ENCODE data around the gene CCDC13. TPM values are rescaled to one million over a fixed set of nuclear protein-coding genes. Genes with fewer than 3 reads are reported as not detected.

CCDC13 gene
- total and polyA plus RNA-seq, 10 of the 15 experiments (the other 5 are each of a cell fraction or from before 2014, with no cell fraction given): 0.13 to 0.81 (median 0.30) TPM; not detected in 4

DNA sequence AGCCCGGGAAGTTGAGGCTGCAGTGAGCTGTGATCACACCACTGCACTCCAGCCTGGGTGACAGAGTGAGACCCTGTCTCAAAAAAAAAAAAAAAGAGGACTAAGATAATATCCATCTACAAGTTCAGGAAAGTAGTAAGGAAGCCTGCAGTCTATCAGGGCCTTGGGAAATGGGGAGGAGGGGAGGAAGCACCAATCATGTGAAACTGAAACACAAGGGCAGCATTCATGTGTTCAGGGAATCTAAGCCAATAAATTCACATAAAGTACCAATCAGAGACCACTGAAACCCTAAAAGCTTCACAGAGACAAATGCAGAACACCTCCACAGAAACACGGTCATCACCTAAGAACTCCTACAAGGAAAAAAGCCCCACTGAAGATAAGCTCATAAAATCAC lies 47.6 kb downstream of the CCDC13 start (continued):
- TF ChIP-seq SMAD1 (IDR thresholded peaks at IDR 0.05; ENCODE audit: low read depth, partially characterized antibody) (no peak), MYC (IDR thresholded peaks at IDR 0.05; ENCODE audit: insufficient read depth, insufficient read length, insufficient replicate concordance, low read length, severe bottlenecking) (no peak), TCF3 (IDR thresholded peaks at IDR 0.05; ENCODE audit: borderline replicate concordance, insufficient read depth, low read depth, low read length) (no peak), ZSCAN29 (IDR thresholded peaks at IDR 0.05) (no peak), NFYA (IDR thresholded peaks at IDR 0.05; ENCODE audit: borderline replicate concordance, low read depth, low read length) (no peak), ASH2L (IDR thresholded peaks at IDR 0.05; ENCODE audit: borderline replicate concordance, low read depth) (no peak), RFX5 (IDR thresholded peaks at IDR 0.05; ENCODE audit: low read depth, low read length) (no peak), HCFC1 (IDR thresholded peaks at IDR 0.05; ENCODE audit: low read length) (no peak)
- TF ChIP-seq, protein P1, sequence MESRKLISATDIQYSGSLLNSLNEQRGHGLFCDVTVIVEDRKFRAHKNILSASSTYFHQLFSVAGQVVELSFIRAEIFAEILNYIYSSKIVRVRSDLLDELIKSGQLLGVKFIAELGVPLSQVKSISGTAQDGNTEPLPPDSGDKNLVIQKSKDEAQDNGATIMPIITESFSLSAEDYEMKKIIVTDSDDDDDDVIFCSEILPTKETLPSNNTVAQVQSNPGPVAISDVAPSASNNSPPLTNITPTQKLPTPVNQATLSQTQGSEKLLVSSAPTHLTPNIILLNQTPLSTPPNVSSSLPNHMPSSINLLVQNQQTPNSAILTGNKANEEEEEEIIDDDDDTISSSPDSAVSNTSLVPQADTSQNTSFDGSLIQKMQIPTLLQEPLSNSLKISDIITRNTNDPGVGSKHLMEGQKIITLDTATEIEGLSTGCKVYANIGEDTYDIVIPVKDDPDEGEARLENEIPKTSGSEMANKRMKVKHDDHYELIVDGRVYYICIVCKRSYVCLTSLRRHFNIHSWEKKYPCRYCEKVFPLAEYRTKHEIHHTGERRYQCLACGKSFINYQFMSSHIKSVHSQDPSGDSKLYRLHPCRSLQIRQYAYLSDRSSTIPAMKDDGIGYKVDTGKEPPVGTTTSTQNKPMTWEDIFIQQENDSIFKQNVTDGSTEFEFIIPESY (IDR thresholded peaks at IDR 0.05): no peak

DNA sequence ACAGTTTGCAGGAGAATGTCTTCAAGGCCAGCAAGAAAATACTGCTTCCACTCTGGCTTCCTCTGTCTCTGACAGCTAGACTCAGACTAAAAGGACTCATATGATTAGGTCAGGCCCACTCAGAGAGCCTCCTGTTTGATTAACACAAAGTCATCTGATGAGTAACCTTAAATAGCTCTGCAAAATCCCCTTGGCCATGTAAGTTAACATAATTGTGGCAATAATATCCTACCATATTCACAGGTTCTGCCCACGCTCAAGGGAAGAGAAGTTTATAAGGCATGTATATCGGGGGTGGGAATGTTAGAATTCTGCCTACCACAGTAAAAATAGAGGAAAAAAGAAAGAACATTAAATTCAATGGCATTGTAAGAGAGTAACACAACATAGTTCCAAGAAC lies 49.8 kb downstream of the CCDC13 start:
- POLR2A ChIA-PET: interaction anchor here (0.7 kb wide), 1 partner anchor 1083 kb away, joined by 5 read pairs; no protein-coding TSS in a partner anchor
- intact Hi-C loops (cut with micrococcal nuclease; ENCODE audit: unreplicated experiment): no loop called here

More for the DNA sequence above, 49.8 kb downstream of the CCDC13 start:
- WGBS (ENCODE audit: insufficient coverage, insufficient replicate concordance, low lambda C conversion rate, missing lambda C conversion rate): 5% methylated on average over 2 of the region's 2 CpGs
- RAD21 ChIA-PET (ENCODE audit: unreplicated experiment): no interaction called here
- Histone ChIP-seq H2AFZ (ENCODE audit: control insufficient read depth, low read depth, low read length) (no peak overlapping the region), H3K9me3 (replicated peaks; ENCODE audit: control insufficient read depth, insufficient read depth, low read length) (no peaks in the 10 kb centered on the region), H4K20me1 (ENCODE audit: control insufficient read depth, insufficient read depth) (no peaks in the 10 kb centered on the region), H3K4me1 (ENCODE audit: control insufficient read depth, insufficient read depth, low read length) (no peaks in the 10 kb centered on the region), H3K4me3 (no peak overlapping the region), H3K36me3 (ENCODE audit: control insufficient read depth in 2 of 2, insufficient read depth in 2 of 2, low read length in 1 of 2) (no peaks in the 10 kb centered on the region), H3K79me2 (ENCODE audit: control insufficient read depth, insufficient read depth, low read length) (no peaks in the 10 kb centered on the region), H3K27me3 (replicated peaks in 1 of 2; ENCODE audit: control insufficient read depth in 2 of 2, insufficient read depth in 2 of 2, low read length in 1 of 2) (no peaks in the 10 kb centered on the region), H3K9ac (ENCODE audit: control insufficient read depth, insufficient read depth, low read length) (no peak overlapping the region), H3K27ac (ENCODE audit: control insufficient read depth, insufficient read depth) (no peak overlapping the region), H3K4me2 (ENCODE audit: control insufficient read depth, insufficient read depth) (no peak overlapping the region)
- CTCF ChIA-PET: interaction anchor here (2.0 kb wide), 1 partner anchor 21 kb away, joined by 9 read pairs; no protein-coding TSS in a partner anchor
- TF ChIP-seq, protein P2, sequence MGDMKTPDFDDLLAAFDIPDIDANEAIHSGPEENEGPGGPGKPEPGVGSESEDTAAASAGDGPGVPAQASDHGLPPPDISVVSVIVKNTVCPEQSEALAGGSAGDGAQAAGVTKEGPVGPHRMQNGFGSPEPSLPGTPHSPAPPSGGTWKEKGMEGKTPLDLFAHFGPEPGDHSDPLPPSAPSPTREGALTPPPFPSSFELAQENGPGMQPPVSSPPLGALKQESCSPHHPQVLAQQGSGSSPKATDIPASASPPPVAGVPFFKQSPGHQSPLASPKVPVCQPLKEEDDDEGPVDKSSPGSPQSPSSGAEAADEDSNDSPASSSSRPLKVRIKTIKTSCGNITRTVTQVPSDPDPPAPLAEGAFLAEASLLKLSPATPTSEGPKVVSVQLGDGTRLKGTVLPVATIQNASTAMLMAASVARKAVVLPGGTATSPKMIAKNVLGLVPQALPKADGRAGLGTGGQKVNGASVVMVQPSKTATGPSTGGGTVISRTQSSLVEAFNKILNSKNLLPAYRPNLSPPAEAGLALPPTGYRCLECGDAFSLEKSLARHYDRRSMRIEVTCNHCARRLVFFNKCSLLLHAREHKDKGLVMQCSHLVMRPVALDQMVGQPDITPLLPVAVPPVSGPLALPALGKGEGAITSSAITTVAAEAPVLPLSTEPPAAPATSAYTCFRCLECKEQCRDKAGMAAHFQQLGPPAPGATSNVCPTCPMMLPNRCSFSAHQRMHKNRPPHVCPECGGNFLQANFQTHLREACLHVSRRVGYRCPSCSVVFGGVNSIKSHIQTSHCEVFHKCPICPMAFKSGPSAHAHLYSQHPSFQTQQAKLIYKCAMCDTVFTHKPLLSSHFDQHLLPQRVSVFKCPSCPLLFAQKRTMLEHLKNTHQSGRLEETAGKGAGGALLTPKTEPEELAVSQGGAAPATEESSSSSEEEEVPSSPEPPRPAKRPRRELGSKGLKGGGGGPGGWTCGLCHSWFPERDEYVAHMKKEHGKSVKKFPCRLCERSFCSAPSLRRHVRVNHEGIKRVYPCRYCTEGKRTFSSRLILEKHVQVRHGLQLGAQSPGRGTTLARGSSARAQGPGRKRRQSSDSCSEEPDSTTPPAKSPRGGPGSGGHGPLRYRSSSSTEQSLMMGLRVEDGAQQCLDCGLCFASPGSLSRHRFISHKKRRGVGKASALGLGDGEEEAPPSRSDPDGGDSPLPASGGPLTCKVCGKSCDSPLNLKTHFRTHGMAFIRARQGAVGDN (IDR thresholded peaks at IDR 0.05): no peak
- no peak for TF ChIP-seq EGR1 (IDR thresholded peaks at IDR 0.05; ENCODE audit: borderline replicate concordance in 1 of 2, low read depth in 2 of 2, low read length in 2 of 2)
- no peak for TF ChIP-seq BACH1 (IDR thresholded peaks at IDR 0.05; ENCODE audit: borderline replicate concordance)
- no peak for TF ChIP-seq NFYA (IDR thresholded peaks at IDR 0.05; ENCODE audit: borderline replicate concordance, low read depth, low read length)
- ATAC-seq (no peak), DNase-seq (ENCODE audit: low read depth, low spot score) (no peak), FAIRE-seq (no peak)
- SMC1A ChIA-PET (ENCODE audit: uncharacterized antibody, unreplicated experiment): no interaction called here
- no TSS peak for BruUV-seq (replicated peaks)
- in situ Hi-C loops (cut with MboI): no loop called here

Data from GM12878 (cell line).